IPS DF 6.9 (cell line): ENCODE results near the gene TCF25.

Experiments
- DNase-seq: peaks from one replicate; pipeline ENCODE4 v3.0.0-alpha.2; 2013; ENCODE audit warnings: low read depth, low spot score
- H3K27ac ChIP-seq: one replicate; pipeline ENCODE4 v1.5.1; 2013; ENCODE audit warnings: low read length, control low read depth
- H3K27me3 ChIP-seq: 2 replicates; pipeline ENCODE4 v1.6.1; 2013; ENCODE audit warnings: mild to moderate bottlenecking, low read length; ENCODE audit not compliant: control insufficient read depth, insufficient read depth
- H3K36me3 ChIP-seq: 2 replicates; pipeline ENCODE4 v1.6.1; 2013; ENCODE audit warnings: low read length; ENCODE audit not compliant: control insufficient read depth, insufficient read depth
- H3K4me1 ChIP-seq: 2 replicates; pipeline ENCODE4 v1.6.1; 2013; ENCODE audit warnings: low read length; ENCODE audit not compliant: control insufficient read depth, insufficient read depth
- H3K4me3 ChIP-seq: 2 replicates; pipeline ENCODE4 v1.5.1; 2013; ENCODE audit warnings: mild to moderate bottlenecking, low read length
- H3K9me3 ChIP-seq: 2 replicates; pipeline ENCODE4 v1.6.1; 2013; ENCODE audit warnings: low read length, inconsistent platforms; ENCODE audit not compliant: control insufficient read depth, insufficient read depth
- WGBS: extraction: QIAGEN DNeasy Blood & Tissue Kit; methylation state at CpG from one replicate; pipeline ENCODE4 v1.1.7; 2013; ENCODE audit warnings: mixed read lengths, missing lambda C conversion rate; ENCODE audit not compliant: insufficient read length, insufficient coverage; 5-methylcytosine and 5-hydroxymethylcytosine counted together

Gene TCF25

DNA sequence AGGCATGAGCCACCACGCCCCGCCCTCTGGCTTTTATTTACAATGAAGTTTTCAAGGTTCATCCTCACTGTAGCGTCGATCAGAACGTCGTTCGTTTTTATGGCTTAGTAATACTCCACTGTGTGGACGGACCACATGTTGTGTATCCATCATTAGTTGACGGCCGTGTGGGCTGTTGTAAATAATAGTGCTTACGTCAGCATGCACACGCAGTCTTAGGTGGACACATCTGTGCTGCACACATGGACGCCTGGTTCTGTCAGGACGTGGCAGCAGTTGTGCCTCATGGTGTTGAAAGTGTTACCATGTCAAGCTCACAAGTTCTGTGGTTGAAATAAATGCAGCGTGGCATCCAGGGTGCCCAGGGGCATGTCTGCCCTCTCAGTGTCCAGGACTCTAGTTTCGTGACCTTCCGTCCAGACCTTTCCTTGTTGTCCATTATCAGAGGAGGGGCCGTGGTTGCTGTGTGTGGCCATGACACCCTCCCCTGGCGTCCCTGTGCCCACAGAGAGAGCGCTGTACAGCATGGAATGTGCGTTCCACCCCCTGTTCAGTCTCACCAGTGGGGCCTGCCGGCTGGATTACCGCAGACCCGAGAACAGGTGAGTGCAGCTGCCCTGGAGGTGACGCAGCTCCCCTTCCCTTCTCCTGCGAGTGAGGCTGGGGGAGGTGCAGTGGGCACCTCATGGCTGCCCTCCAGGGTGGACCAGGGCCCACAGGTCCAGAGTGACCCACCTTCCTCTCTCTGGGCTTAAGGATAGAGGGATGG, 22.3 kb downstream of the TCF25 start:
- H3K27me3 ChIP-seq, result no peaks in the 10 kb centered on the region
- H3K36me3 ChIP-seq, result peaks cover 35% of the 10 kb centered on the region
- no peak overlapping the region for H3K4me3 ChIP-seq
- H3K27ac ChIP-seq, result no peak overlapping the region
- DNase-seq, result no peak
- no peaks in the 10 kb centered on the region for H3K9me3 ChIP-seq
- H3K4me1 ChIP-seq, result no peaks in the 10 kb centered on the region
- WGBS, result no CpG with 5 or more reads among the region's 26 CpGs

DNA sequence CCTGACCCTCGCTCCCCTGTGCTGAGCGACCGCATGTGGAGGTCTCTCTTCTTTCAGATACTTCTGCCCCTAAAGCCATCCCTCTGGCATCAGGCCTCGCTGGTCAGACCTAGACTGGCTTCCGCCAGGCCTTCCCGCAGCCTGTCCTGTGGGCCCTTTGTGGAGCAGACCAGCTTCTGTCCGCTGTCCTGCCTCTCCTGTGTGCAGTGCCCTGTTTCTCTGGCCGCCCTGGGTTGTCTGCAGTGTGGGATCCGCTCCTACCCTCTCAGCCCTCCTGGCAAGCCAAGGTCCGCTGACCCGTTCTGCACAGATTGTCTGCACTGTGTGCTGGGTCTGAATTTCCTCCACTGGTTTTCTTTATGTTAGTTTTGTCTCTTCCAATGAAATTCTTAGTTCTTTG, 23.8 kb downstream of the TCF25 start:
- H3K36me3 ChIP-seq, result peaks cover 30% of the 10 kb centered on the region
- no peak for DNase-seq
- no peaks in the 10 kb centered on the region for H3K27me3 ChIP-seq
- WGBS, result no CpG with 5 or more reads among the region's 11 CpGs
- no peaks in the 10 kb centered on the region for H3K9me3 ChIP-seq
- H3K27ac ChIP-seq, result no peak overlapping the region
- no peaks in the 10 kb centered on the region for H3K4me1 ChIP-seq
- no peak overlapping the region for H3K4me3 ChIP-seq

DNA sequence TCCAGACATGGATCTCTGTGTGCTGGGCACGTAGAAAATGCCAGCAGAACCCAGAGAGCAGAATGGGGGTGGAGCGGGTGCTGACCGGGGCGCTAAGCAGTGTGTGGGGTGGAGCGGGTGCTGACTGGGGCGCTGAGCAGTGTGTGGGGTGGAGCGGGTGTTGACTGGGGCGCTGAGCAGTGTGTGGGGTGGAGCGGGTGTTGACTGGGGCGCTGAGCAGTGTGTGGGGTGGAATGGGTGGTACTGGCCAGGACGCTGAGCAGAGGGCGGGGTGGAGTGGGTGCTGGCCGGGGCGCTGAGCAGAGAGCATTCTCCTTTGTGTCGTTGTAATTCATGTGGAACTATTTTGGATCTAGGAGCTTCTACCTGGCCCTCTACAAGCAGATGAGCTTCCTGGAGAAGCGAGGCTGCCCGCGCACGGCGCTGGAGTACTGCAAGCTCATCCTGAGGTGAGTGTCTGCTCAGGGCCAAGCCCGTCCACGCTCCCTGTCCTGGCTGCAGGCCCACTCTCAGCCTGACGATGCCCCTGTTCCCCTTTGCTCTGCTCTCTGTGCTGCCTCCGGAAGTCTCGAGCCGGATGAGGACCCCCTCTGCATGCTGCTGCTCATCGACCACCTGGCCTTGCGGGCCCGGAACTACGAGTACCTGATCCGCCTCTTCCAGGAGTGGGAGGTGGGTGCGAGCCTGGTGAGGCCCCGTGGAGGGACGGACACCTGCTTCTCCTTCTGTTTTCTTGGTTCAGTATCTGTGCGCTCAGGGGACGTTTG, 25.0 kb downstream of the TCF25 start:
- no peak overlapping the region for H3K27ac ChIP-seq
- DNase-seq, result no peak
- no peaks in the 10 kb centered on the region for H3K4me1 ChIP-seq
- H3K27me3 ChIP-seq, result no peaks in the 10 kb centered on the region
- peaks cover 23% of the 10 kb centered on the region for H3K36me3 ChIP-seq
- H3K9me3 ChIP-seq, result no peaks in the 10 kb centered on the region
- H3K4me3 ChIP-seq, result no peak overlapping the region
- no CpG with 5 or more reads among the region's 36 CpGs for WGBS

DNA sequence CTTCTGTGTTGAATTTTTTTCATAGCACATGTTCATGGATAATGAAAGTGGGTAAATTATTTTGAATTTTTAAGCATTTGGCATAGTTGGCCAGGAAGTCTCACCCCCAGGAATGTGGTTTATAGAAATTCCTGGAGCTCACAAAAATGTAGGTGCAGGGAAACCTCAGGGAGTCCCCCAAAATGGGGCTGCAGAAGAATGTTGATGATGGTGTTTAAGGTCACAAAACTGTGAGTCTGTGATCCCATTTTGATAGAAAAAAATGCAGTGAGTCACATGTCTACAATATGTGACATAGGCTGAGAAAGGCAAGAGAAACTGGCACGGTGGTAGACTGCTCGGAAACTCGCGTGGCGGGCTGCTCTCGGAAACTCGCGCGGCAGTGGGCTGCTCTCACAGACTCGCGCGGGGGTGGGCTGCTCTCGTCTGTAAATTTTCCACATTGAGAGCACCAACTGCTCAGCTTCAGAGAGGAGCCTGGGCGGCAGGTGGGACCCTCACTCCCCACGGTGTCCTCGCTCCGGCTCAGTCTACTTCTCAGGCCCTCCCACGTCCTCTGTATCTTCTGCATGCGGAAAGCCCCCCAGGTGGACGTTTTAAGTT, 26.6 kb downstream of the TCF25 start:
- DNase-seq, result no peak
- Histone ChIP-seq H3K4me3 (no peak overlapping the region), H3K4me1 (no peaks in the 10 kb centered on the region), H3K36me3 (peaks cover 22% of the 10 kb centered on the region), H3K27me3 (no peaks in the 10 kb centered on the region), H3K9me3 (no peaks in the 10 kb centered on the region), H3K27ac (no peak overlapping the region)
- no CpG with 5 or more reads among the region's 20 CpGs for WGBS

DNA sequence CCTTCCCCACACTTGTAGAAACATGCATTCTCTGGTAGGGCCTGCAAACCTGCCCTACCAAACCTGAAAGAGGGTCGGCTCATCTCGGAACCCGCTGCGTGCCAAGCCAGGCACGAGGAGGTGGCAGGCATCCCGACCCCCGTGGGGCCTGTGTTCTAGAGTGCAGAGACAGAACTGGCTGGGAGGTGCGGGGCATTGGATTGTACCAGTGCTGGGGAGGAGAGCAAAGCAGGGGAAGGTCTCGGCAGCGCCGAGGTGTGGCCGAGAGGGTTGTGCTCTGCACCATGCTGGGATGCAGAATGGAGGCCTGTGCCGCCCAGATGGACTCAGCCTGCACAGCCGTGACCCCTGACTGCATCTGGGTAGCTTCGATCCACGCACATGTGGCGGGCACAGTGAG, 27.5 kb downstream of the TCF25 start:
- WGBS, result no CpG with 5 or more reads among the region's 17 CpGs
- Histone ChIP-seq H3K36me3 (peaks cover 21% of the 10 kb centered on the region), H3K27ac (no peak overlapping the region), H3K4me3 (no peak overlapping the region), H3K9me3 (no peaks in the 10 kb centered on the region), H3K4me1 (no peaks in the 10 kb centered on the region), H3K27me3 (no peaks in the 10 kb centered on the region)
- DNase-seq, result no peak

DNA sequence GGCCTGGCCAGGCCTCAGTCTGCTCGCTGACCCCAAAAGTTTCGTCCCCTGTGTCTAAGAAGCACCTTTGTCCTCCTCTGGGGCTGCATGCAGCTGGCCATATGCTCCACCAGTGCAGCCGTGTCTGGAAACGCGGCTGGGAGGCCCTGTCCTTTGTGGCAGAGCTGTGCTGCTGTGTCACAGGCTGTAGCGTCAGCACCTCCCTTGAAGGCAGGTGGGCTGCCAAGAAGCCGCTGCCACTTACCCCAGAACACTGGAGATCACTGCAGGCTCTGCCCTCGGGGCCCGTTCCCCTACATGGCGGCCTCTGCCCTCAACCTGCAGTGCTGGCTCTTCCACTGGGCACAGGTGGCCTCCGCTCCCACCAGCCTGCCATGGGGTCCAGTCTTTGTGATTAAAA, 29.6 kb downstream of the TCF25 start:
- Histone ChIP-seq H3K27me3 (no peaks in the 10 kb centered on the region), H3K9me3 (peaks cover 3% of the 10 kb centered on the region; the same call in 1 of the 2 replicates), H3K4me1 (no peaks in the 10 kb centered on the region), H3K4me3 (no peak overlapping the region), H3K36me3 (peaks cover 34% of the 10 kb centered on the region), H3K27ac (no peak overlapping the region)
- WGBS, result no CpG with 5 or more reads among the region's 11 CpGs
- no peak for DNase-seq

DNA sequence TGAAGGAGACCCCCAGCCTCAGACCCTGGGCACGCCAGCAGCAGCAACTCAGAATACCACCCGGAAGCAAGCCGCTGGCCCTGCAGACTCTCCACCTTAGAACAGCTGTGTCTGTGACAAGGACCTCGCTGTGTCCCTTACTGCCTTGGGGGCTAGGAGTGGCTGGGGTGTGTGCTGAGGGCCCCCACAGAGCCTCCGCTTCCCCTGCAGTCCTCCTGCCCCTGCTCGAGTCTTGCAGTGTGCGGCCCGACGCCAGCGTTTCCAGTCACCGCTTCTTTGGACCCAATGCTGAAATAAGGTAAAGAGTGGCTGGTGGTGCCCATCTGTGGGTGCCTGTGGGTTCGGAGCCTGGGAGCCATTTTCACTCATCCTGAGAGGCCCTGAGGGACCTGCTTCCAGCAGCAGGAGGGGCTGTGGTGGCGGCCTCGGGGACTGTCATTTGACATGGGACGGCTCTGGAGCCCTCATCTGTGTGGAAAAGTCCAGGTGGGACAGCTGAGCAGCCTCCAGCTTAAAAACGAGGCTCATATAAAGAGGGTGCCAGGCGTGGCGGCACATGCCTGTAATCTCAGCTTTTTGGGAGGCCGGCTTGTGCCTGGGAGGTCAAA, 30.6 kb downstream of the TCF25 start:
- no peaks in the 10 kb centered on the region for H3K27me3 ChIP-seq
- H3K4me3 ChIP-seq, result no peak overlapping the region
- whole genome bisulfite sequencing, result no CpG with 5 or more reads among the region's 19 CpGs
- DNase-seq, result no peak
- H3K36me3 ChIP-seq, result peaks cover 34% of the 10 kb centered on the region
- no peaks in the 10 kb centered on the region for H3K4me1 ChIP-seq
- no peak overlapping the region for H3K27ac ChIP-seq
- peaks cover 3% of the 10 kb centered on the region; the same call in 1 of the 2 replicates for H3K9me3 ChIP-seq

DNA sequence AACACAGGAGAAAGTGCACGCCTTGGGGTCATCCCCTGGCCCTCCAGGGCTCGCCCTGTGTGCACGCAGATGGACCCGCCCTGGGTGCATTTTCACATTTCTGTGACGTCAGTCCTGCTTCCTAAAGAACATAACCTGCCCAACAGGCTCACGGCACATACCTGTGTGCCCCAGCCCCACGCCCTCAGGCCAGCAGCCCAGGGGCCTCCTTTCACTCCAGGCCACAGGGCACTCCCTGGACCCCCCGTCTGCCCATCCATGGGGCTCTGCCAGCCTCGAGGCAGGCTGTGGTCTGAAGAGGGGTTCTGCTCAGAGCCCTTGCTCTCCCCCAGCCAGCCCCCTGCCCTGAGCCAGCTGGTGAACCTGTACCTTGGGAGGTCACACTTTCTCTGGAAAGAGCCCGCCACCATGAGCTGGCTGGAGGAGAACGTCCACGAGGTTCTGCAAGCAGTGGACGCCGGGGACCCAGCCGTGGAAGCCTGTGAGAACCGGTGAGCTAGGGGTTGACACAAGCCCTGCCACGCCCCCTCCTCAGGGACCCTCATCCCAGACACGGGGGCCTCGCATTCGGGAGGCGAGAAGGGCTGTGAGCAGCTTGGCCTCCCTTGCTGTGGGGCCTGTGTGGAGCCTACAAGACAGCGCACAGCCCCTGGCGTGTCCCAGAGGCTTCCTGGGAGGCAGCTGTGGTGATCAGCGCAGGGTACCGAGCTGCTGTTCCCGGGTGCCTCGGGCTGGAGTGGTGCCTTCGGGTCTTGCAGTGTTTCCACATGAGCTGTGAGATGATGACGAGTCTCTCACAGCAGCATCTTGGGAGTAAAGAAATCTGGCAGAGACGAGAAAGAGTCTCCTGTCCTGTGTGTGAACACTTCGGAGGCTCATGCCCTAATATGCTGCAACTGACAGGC, 31.5 kb downstream of the TCF25 start:
- no peak overlapping the region for H3K4me3 ChIP-seq
- H3K36me3 ChIP-seq, result peaks cover 34% of the 10 kb centered on the region
- WGBS, result no CpG with 5 or more reads among the region's 31 CpGs

DNA sequence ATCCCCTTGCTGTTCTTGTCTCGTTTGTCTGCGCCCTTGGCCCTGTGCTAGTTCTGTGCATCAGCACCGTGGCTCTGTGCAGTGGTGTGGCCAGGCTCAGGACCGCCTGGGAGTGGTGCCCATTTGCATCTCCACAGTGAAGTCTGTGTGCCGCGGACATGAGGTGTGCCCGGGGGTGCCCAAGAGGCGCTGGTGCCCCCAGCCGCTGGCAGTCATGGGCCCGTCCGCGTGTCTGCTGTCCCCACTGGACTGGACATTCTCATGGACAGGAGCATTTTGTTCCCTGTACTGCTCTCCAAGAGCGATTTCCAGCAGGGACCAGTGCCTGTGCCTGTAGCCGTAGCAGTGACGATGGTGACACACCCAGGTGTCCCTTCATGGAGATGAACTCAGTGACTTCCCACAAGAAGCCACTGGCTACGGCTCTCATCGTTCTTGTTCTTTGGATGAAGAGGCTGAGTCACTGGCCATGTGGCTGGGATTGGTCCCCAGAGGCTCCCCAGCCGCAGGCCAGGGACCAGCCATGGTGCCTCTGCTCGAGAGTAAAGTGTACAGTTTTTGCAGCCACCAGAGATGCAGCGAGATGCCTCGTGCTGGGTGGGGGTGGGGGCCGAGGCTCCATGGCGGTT, 32.2 kb downstream of the TCF25 start:
- WGBS, result no CpG with 5 or more reads among the region's 23 CpGs
- no peak for DNase-seq
- no peaks in the 10 kb centered on the region for H3K4me1 ChIP-seq
- H3K27ac ChIP-seq, result no peak overlapping the region
- no peaks in the 10 kb centered on the region for H3K27me3 ChIP-seq
- H3K36me3 ChIP-seq, result peaks cover 31% of the 10 kb centered on the region
- peaks cover 3% of the 10 kb centered on the region; the same call in 1 of the 2 replicates for H3K9me3 ChIP-seq
- H3K4me3 ChIP-seq, result no peak overlapping the region

More for the DNA sequence above, 31.5 kb downstream of the TCF25 start:
- Histone ChIP-seq H3K9me3 (peaks cover 3% of the 10 kb centered on the region; the same call in 1 of the 2 replicates), H3K4me1 (no peaks in the 10 kb centered on the region), H3K27ac (no peak overlapping the region), H3K27me3 (no peaks in the 10 kb centered on the region)
- DNase-seq, result no peak
